Left renal pelvis (tissue), 4 donors: ENCODE data around the gene NECTIN1. TPM values are rescaled to one million over a fixed set of nuclear protein-coding genes. Genes with fewer than 3 reads are reported as not detected.

Source experiments
- DNase-seq, 4 donors: peaks; one replicate each; pipeline ENCODE4 v3.0.0-alpha.2; 2013; ENCODE audit warnings: low read depth in 4 of 4, low spot score in 3 of 4
- polyA plus RNA-seq, 4 donors: library from polyadenylated mRNA; unstranded; fragments of 120-200 nt; gene quantifications; one replicate each; pipeline ENCODE4 v1.2.1, GENCODE V29; 2013; ENCODE audit not compliant: insufficient read length in 4 of 4

NECTIN1 gene
- polyA plus RNA-seq, 4 donors = 24.1 to 41.6 (median 37.0) TPM

DNA sequence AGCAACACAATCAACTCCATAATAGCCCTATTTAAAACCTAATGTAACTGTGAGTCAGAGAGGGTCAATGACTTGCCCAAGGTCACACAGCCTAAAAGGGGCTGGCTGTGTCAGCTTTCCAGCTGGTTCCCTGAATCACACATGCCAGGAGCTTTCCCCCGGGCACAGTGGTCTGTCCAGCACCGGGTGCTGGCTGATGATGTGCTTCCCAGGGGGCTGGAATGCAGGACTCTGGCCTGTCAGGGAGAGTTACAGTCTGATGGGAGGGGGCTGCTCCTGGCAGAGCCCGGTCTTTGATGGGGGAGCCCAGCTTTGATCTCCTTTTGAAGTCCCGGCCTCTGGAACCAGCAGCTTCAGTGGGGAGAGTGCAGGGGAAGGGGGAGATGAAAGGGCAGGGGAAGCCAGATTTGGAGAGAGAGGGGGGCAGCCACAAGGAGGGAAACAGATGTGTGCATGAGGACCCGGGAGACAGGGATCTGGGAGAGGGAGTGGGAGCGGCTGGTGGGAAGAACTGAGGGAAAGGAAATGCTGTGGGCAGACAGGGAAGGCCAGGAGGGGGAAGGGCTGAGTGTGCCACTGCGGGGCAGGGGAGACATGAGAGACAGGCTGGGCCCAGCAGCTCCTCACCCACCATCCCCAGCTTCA is 102.7 kb downstream of the NECTIN1 start:
- DNase-seq = no peak

DNA sequence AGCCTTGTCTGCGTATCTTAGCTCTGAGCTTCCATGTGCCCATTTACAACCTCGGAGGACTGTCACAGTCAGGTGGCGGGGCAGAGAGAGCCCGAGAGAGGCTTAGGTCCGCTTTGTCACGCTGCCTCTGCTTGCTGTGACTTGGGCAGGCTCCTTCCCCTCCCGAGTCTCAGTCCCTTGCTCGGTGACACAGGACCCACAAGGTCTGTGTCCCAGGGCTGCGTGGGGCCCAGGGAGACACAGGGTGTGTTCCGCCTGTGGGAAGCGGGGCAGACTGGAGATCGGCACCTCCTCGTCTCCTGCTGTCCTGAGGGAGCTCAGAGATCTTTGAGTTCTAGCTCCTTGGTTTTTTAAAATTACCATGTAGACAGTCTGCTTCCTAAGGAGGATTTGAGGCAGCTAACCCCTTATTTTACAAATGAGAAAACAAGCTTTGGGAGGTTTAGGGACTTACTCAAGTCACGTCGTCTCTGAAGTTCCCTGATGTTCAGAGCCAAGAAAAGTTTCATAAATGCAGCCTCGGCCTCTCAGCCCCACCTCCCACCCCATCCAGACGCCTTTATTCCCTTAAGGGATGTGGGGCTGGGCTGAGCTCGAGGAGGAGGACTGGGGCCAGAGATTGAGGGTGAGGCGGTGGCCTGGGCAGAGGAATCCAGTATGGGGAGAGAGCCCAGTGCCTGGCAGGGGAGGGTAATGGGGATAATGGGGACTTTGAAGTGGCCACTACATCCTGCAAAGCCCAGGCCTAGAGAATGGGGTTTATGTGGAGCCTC is 103.6 kb downstream of the NECTIN1 start:
- no peak for DNase-seq

DNA sequence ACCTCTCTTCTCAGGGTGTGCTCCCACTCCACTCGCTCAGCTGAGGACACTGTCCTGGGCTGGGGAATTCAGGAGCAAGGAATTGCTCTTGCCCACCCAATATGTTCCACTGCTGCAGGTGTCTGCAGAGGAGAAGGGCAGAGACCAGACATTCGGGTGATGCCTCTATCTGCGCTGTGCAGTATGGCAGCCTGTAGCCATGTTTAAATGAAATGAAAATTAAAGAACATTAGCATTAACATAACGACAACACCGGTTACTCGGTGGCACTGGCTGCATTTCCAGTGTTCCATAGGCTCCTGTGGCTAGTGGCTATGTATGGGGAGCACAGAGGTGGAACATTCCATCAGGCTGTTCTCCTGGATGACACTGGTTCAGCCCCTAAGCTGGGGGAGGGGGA is 104.4 kb downstream of the NECTIN1 start:
- DNase-seq = no peak

DNA sequence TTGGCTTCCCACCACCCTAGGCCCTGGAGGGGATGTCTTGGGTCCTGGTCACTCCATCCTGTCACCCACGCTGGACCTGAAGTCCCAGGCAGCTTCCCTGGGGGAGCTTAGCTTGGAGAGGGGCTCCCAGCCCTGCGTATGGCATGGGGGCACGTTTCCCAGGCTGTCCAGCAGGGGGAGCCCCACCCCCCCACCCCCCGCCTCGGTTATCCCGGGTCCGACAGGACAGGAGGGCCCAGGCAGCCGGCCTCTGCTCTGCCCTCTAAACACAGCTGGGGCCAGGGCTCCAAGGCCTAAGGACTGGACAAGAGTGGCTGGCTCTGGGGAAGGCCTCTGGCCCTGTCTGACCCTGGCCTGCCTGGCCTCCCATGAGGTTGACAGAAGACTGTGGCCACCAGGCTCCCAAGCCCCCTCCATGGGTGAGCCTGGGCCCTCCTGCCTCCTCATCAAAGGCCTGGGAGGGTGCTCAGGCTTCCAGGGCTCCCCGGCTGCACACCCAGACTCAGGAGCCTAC is 104.8 kb downstream of the NECTIN1 start:
- DNase-seq = no peak

DNA sequence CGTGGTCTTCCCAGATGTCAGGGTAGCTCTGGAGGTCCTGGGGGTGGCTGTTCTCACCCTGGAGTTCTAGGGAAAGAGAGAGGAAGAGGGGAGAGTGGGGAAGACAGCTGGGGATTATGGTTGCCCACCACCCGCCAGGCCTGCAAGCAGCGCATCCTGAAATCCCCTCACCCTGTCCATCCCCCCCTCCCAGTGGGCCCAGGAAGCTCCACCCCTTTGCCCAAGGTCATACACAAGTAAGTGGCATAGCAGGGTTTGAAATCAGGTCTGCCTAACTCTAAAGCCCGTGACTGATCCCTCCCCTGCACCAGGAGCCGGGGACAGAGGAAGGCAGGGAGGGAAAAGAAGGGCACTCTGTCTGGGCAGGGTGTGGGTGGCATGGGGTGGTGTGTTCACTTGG is 105.3 kb downstream of the NECTIN1 start:
- no peak for DNase-seq

DNA sequence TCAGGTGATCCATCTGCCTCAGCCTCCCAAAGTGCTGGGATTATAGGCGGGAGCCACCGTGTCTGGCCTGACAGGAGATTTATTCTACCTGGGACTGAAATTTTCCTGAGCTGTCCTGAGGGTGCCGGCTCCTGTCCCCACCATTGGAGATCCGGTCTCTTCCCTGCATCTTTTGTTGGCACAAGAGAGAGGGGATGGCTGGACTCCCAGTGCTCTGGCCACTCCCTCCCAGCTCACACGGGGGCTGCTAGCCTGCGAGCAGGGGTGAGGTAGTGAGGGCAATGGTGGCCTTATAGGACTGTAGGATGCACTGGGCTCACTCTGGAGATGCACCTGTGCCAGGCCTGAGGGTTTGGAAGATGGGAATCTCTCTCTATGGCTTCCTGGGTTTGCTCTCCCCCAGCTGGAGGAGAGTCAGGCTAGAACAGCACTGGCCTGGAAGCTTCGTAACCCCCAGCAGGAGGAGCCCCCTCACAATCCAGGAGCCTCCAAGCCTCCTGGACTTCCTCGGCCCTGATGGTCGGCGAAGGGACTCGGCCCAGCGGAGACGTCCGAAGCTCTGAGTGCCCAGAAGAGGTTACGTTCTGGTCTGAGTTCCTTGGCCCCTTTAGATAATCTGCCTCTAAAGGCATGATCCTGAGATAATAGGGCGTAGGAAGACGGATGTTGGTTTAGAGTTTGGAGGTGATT is 106.4 kb downstream of the NECTIN1 start:
- no peak for DNase-seq

DNA sequence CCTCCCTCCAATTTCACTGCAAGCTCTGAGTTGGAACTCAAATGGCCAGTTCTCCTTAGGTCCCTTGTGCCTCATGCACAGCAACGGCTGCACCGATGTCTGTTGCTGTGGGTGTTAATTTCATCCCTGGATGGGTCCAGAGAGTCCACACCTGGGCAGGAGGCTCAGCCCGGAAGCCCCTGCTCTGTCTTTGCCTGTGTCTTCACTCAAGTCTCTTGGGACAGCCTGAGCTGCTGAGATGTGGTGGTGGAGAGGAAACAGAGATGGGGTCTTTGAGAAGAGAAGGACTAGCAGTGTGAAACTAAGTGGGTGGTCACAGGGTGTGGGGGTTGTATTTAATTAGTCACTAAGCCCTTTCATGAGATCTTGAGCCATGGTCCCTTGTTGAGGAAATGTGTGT is 109.3 kb downstream of the NECTIN1 start:
- no peak for DNase-seq

DNA sequence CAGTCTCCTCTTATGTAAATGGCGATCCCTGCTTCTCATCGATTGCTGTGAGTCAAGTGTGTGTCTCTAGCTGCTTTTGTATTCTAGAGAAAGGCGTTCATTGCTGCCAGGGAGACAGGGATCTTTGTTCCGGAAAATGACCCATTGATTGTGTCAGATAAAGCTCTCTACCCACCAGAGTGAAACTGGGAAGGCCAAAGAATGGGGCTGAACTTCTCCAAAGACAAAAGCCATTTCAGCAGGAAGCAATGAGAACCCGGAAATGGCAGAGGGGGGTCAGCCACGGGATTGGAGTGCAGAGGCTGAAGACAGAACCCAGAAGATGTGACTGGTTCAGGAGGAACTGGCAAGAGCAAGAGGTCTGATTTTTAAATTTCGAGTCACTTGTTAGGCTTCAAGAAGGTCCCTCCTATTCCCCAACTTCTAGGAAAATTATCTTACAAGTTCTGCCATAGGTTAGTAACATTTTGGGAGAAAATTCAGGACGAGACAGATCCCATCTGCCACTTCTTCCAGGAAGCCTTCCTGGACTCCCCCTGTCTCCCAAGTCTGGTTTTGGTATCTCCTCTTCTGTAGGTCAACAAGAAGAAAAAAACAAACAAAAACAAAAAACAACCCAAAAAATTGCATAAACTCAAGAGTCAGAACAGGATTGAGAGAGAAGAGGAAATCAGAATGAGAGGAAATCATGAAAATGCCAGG is 110.6 kb downstream of the NECTIN1 start:
- no peak for DNase-seq

DNA sequence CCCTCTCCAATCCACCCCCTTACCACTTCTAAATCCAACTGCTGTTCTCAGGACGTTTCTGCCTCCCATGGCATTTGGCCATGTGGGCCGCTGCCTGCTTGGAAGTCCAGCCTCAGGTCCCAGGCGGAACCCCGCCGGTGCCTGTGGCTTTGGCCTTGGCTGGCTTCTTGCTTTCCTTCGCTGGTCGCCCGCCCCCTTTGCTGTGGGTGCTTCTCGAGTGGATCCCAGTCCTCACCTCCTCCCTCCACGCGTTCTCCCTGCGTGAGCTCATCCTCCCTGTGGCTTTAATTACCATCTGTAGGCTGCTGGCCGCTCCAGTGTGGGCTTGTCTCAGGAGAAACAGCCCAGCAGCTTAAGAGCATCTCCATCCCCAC is 111.7 kb downstream of the NECTIN1 start:
- DNase-seq = no peak

DNA sequence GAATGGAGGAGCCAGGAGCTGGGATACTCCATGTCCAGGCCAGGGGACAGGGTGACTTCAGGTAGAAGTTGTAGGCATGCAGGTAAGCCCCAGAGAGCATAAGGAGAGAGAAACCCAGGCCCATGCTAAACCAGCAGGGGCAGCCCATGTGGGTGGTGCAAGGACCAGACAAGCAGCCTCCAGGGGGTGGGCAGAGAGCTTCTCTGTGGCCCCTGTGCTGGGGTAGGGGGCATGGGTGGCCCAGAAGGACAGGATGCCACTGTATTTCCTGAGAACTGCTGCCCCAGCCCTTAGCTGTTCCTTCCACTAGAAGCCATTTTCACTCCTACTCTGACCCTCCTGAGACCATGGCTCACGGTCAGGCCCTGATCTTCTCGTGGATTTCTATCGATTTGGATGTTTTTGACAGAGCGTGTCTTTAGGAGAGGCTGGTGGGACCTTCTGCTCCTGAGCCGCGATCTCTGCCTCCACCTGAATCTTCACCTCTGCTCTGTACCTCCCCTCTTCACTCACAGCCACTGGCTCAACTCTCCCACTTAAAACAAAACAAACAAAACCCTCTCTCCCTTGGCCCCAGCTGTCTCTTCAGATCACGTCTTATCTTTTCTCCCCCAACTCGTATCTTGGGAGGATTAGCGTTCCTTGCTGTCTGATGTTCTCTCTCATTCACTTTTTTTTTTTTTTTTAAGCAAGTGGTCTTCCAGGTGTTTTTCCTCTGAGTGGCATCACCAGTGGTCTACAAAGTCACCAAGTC is 112.2 kb downstream of the NECTIN1 start:
- no peak for DNase-seq

DNA sequence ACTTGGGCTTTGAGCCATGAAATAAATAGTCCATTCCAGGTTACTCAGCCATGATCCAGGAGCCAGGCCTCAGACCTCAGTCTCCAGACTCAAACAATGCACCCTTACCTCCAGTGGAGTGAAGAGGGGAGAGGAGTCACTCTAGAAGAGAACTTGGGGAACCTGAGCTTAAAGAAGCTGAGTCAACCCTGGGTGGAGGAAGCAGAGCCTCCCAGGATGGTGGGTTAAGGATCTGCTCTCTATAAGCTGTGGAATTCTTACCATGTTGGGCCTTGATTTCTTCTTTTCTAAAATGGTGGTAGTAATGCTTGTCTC is 113.2 kb downstream of the NECTIN1 start:
- no peak for DNase-seq

DNA sequence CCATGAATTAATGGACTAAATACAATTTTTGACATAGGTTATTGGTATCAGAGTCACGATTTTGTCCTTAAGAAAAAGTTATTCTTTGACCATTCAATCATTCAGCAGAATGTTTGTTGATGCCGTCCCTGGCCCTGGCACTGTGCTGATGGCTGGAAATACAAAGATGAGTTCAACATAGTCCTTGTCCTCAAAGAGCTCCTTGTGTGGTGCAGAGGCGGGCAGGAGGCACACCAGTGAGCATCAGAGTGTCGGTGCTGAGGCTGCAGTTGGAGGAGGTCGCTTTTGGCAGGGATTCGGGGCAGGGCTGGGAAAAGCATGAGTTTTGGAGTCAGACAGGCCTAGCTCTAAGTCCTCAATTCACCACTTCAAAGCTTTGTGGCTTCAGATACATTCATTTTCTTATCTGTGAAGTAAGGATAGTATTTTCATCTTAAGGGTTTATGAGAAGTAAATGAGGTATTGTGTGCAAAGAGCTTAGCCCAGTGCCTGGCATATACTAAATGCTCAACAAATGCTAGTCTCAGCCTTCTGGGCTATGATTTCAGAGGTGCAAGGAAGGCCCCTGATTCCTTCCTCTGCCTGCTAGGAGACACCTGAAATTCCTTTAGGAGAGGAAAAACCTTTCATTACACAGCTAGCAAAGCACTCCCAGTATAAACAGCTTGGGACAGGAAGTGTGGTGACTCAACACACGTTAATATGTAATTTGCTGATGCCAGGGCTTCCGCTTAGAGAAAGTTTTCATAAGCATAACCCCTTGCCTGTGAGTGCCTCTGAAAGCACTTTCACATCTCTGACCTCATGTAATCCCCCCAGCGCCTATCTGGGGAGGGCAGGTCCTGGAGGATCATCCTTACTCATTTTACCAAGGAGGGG is 113.8 kb downstream of the NECTIN1 start:
- peak in 1 of 4 donors; percentile 20 for DNase-seq

DNA sequence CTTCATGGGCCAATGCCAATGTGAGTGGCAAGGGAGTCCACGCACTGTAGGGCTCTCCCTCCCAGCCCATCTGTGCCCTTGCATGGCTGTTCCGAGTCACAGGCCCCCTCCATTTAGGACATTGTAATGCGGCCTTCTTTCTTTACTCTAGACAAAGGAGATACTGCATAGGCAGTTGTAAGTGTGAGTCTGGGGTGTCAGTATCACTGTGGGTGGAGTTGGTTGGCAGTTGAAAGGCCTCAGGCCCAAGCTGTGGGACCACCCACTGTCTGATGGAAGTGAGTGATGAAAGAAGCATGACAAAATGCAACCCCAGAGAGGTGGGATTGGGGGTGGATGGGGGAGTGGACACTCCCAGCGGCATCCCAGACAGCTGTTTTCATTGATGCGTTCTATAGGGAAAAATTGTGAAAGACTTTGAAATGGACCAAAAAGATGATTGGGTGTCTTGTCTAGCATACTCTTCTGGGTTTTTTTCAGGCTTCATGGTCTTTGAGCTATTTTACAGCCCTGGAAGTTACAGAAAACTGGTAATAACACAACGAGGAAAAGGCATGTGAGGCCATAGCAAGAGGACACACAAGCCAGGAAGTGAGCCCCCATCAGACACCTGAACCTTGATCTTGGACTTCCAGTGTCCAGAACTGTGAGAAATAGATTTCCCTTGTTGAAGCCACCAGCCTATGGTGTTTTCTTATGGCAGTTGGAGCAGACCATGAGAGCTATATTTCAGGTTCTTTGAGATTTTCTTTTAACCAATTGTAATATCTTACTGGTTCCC is 114.6 kb downstream of the NECTIN1 start:
- DNase-seq = no peak

DNA sequence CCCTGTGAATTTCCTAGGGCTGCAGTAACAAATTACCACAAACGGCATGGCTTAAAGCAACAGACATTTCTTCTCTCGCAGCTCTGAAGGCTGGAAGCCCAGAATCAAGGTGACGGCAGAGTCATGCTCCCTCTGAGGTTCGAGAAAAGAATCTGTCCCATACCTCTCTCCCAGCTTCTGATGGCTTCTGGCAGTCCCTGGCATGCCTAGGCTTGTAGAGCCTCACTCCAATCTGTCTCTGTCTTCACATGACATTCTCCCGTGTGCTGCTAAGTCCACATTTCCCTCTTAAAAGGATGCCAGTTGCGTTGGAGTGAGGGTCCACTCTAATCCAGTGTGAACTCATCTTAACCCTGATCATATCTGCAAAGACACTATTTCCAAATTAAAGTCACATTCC is 116.2 kb downstream of the NECTIN1 start:
- DNase-seq = no peak

DNA sequence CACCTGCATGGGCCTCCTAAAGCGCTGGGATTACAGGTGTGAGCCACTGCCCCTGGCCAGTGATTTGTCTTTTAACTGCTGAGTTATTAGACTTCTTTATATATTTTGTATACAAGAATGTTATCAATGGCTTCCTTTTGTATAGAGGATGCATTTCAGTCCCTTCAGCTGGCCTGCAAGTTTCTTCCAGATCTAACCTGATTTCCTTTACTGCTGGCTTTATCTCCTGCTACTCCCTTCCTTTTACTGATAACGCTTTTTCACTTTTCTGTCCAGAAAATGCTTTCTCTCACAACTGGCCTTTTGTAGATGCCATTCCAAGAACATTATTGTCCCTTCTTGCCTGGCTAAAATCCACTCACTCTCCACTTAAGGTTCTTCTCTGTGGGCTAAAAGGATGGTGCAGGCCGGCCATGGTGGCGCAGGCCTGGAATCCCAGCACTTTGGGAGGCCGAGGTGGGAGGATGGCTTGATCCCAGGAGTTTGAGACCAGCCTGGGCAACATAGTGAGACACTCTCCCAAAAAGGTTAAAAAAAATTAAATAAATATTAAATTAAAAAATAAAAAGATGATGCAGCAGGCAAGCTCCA is 118.1 kb downstream of the NECTIN1 start:
- DNase-seq = no peak

DNA sequence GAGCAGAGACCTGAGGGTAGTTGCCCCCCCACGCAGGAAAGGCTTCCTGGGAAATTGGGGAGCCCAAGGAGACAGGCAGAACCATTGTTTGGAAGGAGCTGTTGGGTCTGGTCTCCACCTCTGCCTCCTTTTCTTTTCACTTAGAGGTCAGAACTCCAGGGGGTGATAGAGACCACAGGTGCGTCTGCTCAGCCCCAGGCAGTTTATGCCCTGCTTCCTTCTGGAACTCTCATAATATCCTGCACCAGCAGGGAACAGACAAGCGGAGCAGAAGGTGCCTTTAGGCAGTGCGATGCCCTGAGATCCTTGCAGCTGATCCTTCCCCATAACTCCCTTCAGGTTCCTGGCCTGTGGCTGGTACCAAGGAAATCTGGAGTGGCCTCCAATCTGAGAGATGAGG is 120.2 kb downstream of the NECTIN1 start:
- no peak for DNase-seq

DNA sequence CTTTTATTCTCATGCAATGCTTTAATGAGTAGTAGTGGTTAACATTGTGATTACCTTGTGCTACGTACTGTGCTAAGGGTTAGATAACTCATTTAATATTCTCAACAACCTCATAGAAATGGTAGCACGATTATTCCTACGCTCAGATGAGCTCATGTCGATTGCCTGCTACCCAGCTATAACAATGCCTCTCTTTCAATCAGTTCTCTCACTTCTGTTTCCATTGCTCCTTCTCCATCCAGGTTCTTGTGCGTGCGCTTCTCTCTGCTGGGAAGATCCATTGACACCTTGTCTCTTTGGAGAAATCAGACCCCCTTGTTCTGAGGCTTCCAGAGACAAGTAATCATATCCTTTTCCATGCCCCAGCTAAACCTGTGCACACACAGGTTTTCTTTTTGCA is 120.8 kb downstream of the NECTIN1 start:
- no peak for DNase-seq

DNA sequence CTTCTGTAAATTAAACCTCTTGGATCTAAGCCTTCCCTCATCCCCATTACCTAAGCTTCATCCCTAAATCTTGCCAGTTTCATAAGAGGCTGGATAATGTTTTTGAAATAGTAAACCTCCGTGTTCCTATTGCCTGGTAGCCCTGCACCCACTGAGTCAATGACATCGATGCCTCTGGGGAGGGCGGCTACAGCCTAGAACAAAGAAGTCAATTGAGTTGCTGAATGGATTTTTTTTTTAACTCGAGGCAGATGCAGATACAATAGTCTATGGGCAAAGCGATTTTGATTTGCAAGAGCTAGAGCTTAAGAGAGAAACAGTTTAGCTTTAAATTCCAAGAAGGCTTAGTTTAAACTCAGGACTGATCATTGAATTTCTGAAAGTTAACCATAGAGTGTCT is 121.3 kb downstream of the NECTIN1 start:
- DNase-seq = no peak
